GM12878 (cell line): ENCODE data around the gene ANKRD13A.

Experiments
- NRF1 ChIP-seq: conservative IDR thresholded peaks from 2 replicates; pipeline ENCODE4 v1.6.1; 2011; ENCODE audit warnings: mild to moderate bottlenecking, low read depth, low read length, improper control_type of control experiment
- POLR2A ChIP-seq: IDR thresholded peaks from 2 replicates; pipeline ENCODE4 v1.6.1; 2011; ENCODE audit warnings: low read depth, mild to moderate bottlenecking, low read length
- POLR2AphosphoS5 ChIP-seq: IDR thresholded peaks from 2 replicates; pipeline ENCODE4 v1.6.1; 2011; ENCODE audit warnings: mild to moderate bottlenecking, low read length, inconsistent platforms
- RCOR1 ChIP-seq: conservative IDR thresholded peaks from 2 replicates; pipeline ENCODE4 v1.6.1; 2012; ENCODE audit warnings: low read depth, low read length, improper control_type of control experiment
- RFX5 ChIP-seq: IDR thresholded peaks from 2 replicates; pipeline ENCODE4 v1.6.1; 2011; ENCODE audit warnings: low read depth, low read length, improper control_type of control experiment
- SREBF2 ChIP-seq: IDR thresholded peaks from 2 replicates; pipeline ENCODE4 v1.6.1; 2012; ENCODE audit warnings: mild to moderate bottlenecking, low read length
- SUZ12 ChIP-seq: fragments of 200-600 bp; sonication (generic); IDR thresholded peaks from one replicate; pipeline ENCODE4 v1.6.1; 2018; ENCODE audit warnings: antibody characterized with exemption, mild to moderate bottlenecking; ENCODE audit not compliant: unreplicated experiment
- TCF12 ChIP-seq: IDR thresholded peaks from 2 replicates; pipeline ENCODE4 v1.6.1; 2011; ENCODE audit warnings: low read depth, mild to moderate bottlenecking, low read length
- TF ChIP-seq, protein P1 (sequence below): fragments of 450-650 bp; IDR thresholded peaks from 2 replicates; pipeline ENCODE4 v1.6.1; 2017; ENCODE audit warnings: mild to moderate bottlenecking, moderate library complexity
- TF ChIP-seq, protein P2 (sequence below), 3 experiments: IDR thresholded peaks in 2 of 3; conservative IDR thresholded peaks in 1 of 3; 2 replicates each; pipeline ENCODE4 v1.5.1; 2011; ENCODE audit warnings: low read depth in 3 of 3, low read length in 3 of 3, mild to moderate bottlenecking in 3 of 3, control low read depth in 2 of 3, moderate library complexity in 2 of 3, inconsistent platforms in 1 of 3, mixed read lengths in 1 of 3; ENCODE audit not compliant: control insufficient read depth in 2 of 3, insufficient read depth in 1 of 3; ENCODE audit errors: extremely low read depth in 1 of 3
- TF ChIP-seq, protein P3 (sequence below): fragments of 450-650 bp; formaldehyde crosslinking; IDR thresholded peaks from 2 replicates; pipeline ENCODE4 v1.4.0; 2022; ENCODE audit warnings: mild to moderate bottlenecking, moderate library complexity
- TF ChIP-seq, protein P4 (sequence below): fragments of 450-650 bp; IDR thresholded peaks from 2 replicates; pipeline ENCODE4 v1.6.1; 2017; ENCODE audit warnings: mild to moderate bottlenecking
- TF ChIP-seq, protein P5 (sequence below): IDR thresholded peaks from 2 replicates; pipeline ENCODE4 v1.6.1; 2012; ENCODE audit warnings: low read depth, low read length, improper control_type of control experiment
- TF ChIP-seq, protein P6 (sequence below): IDR thresholded peaks from 2 replicates; pipeline ENCODE4 v1.6.1; 2011; ENCODE audit warnings: borderline replicate concordance, low read depth, mild to moderate bottlenecking, moderate library complexity, low read length; ENCODE audit not compliant: insufficient read depth, poor library complexity, severe bottlenecking

DNA sequence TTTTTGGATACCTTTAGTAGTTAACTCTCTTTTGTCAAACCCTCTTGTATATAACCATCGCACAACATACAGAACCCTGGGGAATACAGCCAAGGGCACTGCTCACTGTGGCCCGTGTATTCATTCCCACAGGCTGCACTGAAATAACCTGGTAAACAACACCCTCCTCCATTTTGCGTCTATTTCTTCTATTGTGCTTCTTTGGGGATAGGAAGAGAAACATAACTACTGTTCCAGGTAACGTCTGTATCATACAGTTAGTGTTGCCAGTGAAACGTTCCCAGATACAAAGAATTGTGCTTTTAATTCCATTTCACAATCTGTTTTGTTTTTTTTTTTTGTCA lies 39.5 kb downstream of the ANKRD13A start:
- TF ChIP-seq NRF1 (no peak), POLR2A (no peak), SREBF2 (no peak), RFX5 (no peak), TCF12 (no peak), SUZ12 (no peak), POLR2AphosphoS5 (no peak), RCOR1 (no peak)
- TF ChIP-seq, protein P1, sequence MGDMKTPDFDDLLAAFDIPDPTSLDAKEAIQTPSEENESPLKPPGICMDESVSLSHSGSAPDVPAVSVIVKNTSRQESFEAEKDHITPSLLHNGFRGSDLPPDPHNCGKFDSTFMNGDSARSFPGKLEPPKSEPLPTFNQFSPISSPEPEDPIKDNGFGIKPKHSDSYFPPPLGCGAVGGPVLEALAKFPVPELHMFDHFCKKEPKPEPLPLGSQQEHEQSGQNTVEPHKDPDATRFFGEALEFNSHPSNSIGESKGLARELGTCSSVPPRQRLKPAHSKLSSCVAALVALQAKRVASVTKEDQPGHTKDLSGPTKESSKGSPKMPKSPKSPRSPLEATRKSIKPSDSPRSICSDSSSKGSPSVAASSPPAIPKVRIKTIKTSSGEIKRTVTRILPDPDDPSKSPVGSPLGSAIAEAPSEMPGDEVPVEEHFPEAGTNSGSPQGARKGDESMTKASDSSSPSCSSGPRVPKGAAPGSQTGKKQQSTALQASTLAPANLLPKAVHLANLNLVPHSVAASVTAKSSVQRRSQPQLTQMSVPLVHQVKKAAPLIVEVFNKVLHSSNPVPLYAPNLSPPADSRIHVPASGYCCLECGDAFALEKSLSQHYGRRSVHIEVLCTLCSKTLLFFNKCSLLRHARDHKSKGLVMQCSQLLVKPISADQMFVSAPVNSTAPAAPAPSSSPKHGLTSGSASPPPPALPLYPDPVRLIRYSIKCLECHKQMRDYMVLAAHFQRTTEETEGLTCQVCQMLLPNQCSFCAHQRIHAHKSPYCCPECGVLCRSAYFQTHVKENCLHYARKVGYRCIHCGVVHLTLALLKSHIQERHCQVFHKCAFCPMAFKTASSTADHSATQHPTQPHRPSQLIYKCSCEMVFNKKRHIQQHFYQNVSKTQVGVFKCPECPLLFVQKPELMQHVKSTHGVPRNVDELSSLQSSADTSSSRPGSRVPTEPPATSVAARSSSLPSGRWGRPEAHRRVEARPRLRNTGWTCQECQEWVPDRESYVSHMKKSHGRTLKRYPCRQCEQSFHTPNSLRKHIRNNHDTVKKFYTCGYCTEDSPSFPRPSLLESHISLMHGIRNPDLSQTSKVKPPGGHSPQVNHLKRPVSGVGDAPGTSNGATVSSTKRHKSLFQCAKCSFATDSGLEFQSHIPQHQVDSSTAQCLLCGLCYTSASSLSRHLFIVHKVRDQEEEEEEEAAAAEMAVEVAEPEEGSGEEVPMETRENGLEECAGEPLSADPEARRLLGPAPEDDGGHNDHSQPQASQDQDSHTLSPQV = no peak
- TF ChIP-seq, protein P2, sequence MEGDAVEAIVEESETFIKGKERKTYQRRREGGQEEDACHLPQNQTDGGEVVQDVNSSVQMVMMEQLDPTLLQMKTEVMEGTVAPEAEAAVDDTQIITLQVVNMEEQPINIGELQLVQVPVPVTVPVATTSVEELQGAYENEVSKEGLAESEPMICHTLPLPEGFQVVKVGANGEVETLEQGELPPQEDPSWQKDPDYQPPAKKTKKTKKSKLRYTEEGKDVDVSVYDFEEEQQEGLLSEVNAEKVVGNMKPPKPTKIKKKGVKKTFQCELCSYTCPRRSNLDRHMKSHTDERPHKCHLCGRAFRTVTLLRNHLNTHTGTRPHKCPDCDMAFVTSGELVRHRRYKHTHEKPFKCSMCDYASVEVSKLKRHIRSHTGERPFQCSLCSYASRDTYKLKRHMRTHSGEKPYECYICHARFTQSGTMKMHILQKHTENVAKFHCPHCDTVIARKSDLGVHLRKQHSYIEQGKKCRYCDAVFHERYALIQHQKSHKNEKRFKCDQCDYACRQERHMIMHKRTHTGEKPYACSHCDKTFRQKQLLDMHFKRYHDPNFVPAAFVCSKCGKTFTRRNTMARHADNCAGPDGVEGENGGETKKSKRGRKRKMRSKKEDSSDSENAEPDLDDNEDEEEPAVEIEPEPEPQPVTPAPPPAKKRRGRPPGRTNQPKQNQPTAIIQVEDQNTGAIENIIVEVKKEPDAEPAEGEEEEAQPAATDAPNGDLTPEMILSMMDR (IDR thresholded peaks at IDR 0.05 in 2 of 3, conservative IDR thresholded peaks at IDR 0.05 in 1 of 3; ENCODE audit: control insufficient read depth in 2 of 3, extremely low read depth in 1 of 3, insufficient read depth in 1 of 3, low read depth in 3 of 3, low read length in 3 of 3) = no peak
- TF ChIP-seq, protein P3, sequence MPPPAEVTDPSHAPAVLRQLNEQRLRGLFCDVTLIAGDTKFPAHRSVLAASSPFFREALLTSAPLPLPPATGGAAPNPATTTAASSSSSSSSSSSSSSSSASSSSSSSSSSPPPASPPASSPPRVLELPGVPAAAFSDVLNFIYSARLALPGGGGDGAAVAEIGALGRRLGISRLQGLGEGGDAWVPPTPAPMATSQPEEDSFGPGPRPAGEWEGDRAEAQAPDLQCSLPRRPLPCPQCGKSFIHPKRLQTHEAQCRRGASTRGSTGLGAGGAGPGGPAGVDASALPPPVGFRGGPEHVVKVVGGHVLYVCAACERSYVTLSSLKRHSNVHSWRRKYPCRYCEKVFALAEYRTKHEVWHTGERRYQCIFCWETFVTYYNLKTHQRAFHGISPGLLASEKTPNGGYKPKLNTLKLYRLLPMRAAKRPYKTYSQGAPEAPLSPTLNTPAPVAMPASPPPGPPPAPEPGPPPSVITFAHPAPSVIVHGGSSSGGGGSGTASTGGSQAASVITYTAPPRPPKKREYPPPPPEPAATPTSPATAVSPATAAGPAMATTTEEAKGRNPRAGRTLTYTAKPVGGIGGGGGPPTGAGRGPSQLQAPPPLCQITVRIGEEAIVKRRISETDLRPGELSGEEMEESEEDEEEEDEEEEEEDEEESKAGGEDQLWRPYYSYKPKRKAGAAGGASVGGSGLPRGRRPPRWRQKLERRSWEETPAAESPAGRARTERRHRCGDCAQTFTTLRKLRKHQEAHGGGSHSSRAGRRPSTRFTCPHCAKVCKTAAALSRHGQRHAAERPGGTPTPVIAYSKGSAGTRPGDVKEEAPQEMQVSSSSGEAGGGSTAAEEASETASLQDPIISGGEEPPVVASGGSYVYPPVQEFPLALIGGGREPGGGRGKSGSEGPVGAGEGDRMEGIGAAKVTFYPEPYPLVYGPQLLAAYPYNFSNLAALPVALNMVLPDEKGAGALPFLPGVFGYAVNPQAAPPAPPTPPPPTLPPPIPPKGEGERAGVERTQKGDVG (CRISPR knock-in tag) = no peak
- TF ChIP-seq, protein P4, sequence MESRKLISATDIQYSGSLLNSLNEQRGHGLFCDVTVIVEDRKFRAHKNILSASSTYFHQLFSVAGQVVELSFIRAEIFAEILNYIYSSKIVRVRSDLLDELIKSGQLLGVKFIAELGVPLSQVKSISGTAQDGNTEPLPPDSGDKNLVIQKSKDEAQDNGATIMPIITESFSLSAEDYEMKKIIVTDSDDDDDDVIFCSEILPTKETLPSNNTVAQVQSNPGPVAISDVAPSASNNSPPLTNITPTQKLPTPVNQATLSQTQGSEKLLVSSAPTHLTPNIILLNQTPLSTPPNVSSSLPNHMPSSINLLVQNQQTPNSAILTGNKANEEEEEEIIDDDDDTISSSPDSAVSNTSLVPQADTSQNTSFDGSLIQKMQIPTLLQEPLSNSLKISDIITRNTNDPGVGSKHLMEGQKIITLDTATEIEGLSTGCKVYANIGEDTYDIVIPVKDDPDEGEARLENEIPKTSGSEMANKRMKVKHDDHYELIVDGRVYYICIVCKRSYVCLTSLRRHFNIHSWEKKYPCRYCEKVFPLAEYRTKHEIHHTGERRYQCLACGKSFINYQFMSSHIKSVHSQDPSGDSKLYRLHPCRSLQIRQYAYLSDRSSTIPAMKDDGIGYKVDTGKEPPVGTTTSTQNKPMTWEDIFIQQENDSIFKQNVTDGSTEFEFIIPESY = no peak
- TF ChIP-seq, protein P5, sequence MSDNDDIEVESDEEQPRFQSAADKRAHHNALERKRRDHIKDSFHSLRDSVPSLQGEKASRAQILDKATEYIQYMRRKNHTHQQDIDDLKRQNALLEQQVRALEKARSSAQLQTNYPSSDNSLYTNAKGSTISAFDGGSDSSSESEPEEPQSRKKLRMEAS = no peak
- TF ChIP-seq, protein P6, sequence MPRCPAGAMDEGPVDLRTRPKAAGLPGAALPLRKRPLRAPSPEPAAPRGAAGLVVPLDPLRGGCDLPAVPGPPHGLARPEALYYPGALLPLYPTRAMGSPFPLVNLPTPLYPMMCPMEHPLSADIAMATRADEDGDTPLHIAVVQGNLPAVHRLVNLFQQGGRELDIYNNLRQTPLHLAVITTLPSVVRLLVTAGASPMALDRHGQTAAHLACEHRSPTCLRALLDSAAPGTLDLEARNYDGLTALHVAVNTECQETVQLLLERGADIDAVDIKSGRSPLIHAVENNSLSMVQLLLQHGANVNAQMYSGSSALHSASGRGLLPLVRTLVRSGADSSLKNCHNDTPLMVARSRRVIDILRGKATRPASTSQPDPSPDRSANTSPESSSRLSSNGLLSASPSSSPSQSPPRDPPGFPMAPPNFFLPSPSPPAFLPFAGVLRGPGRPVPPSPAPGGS = no peak
